Stimulated activated CD4-positive, alpha-beta T cell treated with anti-CD3 and anti-CD28 coated beads, Interleukin-12 subunit alpha, Interleukin-12 subunit beta, amount 100 ng/mL, for 48 hours (primary cell): ENCODE data around the gene C2orf69.

Experiments used
- DNase-seq, 3 donors: peaks; one replicate each; pipeline ENCODE4 v3.0.0-alpha.2; 2020; ENCODE audit warnings: low read depth in 2 of 3, low spot score in 1 of 3

C2orf69 gene

DNA sequence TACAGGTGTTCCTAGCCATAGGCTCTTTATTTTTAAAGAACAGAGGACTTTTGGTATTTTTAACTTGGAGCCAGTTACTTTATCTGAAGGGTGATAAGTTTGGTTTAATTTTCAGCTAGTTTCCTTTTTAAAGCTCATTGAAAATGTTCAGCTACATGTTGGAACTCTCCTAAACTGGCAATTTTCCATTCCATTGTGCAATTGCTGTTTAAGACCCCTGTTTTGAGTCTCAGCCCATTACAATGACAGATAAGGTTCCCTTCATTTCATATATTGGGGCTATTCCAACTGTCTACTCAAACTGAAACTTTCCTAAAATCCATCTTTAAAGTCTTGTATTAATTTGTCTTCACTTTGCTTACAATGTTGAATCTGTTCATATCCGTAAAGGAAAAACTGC lies 55.9 kb downstream of the C2orf69 start:
- no peak for DNase-seq

DNA sequence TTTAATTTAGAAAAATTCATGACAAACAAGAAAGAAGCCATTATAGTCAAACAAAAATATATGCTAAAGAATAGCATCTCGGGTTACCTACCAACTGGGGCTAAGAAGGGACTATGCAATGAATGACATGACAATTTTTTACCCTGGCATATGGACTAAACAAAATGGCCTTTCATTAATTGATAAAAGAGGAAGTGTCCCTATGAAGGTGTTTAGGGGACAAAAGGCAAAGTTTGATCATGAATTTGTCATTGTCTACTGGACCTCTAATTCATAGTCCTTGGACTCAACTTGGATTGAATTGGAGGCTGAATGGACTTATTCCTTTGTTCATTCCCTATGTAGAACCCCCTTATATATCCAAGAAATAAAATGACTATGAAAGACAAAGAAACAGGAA lies 57.0 kb downstream of the C2orf69 start:
- no peak for DNase-seq

DNA sequence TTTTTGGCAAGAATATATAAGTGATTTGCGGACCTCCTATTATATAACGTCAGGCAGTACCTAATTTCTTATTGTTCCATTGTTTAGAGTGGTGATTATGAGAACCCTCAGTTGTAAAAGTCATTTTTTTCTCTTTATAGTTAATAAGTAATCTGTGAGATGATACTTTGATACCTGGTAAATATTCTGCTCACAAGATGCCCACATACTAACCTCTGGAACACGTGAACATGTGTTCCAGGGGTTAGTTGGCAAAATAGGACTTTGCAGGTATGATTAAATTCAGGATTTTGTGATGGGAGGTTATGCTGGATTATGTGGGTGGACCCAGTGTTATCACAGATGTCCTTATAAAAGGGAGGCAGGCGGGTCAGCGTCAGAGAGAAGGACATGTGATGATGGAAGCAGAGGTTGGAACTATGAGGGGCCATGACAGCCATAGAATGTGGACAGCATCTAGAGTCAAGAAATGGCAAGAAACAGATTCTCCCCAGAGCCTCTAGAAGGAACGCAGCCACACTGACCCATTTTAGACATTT lies 61.1 kb downstream of the C2orf69 start:
- DNase-seq: no peak

DNA sequence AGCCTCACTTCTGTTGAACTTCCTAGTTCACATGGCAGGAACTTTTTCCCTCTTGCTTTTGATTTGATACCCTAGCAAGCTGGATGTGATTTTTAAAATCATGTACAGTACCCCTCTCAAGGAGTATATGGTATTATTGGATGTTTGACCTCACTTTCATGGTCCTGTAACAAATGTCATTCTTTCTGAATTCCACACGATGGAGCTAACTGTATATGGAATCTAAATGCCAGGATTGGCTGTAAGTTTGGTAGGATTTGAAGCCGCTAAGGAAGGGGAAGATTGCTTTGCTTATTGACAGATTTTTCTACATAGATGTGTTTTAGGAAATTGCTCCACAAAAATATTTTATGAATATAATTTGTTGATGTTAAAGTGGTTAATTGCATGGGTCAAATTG lies 62.6 kb downstream of the C2orf69 start:
- no peak for DNase-seq

DNA sequence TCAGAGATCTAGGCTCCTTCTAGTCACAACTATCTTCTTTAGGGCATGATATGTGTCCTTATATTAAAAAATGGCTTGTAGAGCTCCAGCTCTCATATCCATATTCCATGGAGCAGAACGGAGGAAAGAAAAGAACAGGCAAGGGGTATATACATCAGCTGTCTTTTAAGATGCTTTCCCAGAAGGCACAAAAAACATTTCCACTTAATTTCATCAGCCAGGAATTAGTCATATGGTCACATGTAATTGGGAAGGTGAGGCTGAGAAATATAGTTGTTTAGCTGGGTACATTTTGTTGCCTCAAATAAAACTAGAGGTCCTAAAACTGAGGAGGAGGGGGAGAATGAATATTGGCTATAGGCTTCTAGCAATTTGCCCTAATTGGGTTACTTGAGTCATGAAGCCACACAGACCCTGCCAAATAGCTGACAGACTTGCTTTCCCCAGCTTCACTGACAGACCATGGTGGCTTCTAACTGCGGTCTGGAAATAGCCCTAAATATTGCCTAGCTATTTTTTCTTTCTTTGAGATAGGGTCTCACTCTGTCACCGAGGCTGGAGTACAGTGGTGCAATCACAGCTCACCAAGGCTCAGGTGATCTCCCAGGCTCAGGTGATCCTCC lies 64.3 kb downstream of the C2orf69 start:
- no peak for DNase-seq
